Measurements from ENCODE around the gene OLFML1.

Gene OLFML1

DNA sequence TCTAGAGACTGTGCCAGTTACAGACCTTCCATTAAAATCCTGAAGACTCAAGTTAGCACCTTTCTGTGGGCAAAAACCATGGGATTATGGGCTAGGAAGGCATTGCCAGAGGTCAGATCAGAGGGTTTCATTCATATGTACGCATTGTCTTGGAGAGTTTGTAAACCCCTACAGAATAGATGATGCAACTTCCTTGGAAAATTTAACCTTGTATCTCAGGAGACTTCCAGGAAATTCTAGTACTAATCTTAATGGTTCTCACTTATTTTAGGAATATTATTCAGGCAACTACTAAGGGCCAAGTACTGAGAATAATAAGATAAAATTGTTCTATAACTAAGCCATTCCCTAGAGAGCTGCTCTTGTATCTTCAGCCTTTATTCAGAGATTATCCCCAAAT lies 6.9 kb downstream of the OLFML1 start:
- no peaks in the 10 kb centered on the region; the same call in 1 of the 2 replicates for H3K9me3 ChIP-seq (ENCODE audit: control insufficient read depth, insufficient read depth, low read length)
- no CpG with 5 or more reads among the region's 1 CpG for WGBS (ENCODE audit: insufficient coverage, insufficient read length)
- no peak for DNase-seq (ENCODE audit: low read depth, low spot score)

DNA sequence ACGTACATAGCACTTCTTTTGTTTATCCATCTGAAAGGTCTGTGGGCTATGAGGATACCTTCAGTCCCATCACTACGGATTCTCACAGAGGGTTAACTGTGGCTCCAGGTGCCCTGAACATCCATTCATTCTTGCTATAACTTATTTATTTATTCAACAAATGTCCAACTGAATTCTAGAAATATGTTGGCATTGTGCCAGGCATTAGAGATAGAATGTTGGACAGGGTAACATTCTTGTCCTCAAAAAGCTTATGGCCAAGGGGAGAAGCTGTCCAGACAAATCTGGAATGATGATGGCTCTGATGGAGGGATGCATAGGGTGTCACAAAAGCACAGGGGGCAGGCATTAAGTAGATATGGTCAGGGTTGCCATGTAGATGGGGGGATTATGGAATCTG lies 8.4 kb downstream of the OLFML1 start:
- Histone ChIP-seq H3K27ac (ENCODE audit: low read length) (no peak overlapping the region), H3K9me3 (ENCODE audit: control insufficient read depth, insufficient read depth, low read length) (no peaks in the 10 kb centered on the region; the same call in 1 of the 2 replicates), H3K4me3 (ENCODE audit: low read length) (no peak overlapping the region), H3K36me3 (ENCODE audit: control insufficient read depth, insufficient read depth, low read length) (no peaks in the 10 kb centered on the region), H3K27me3 (ENCODE audit: control insufficient read depth, insufficient read depth, low read length) (no peaks in the 10 kb centered on the region), H3K4me1 (ENCODE audit: control insufficient read depth, insufficient read depth, low read length) (peaks cover 2% of the 10 kb centered on the region; the same call in 1 of the 2 replicates)
- WGBS (ENCODE audit: insufficient coverage, insufficient read length): no CpG with 5 or more reads among the region's 2 CpGs
- DNase-seq (ENCODE audit: low read depth, low spot score): no peak

More for the DNA sequence above, 6.9 kb downstream of the OLFML1 start:
- H3K4me1 ChIP-seq (ENCODE audit: control insufficient read depth, insufficient read depth, low read length): peaks cover 2% of the 10 kb centered on the region; the same call in 1 of the 2 replicates
- H3K27me3 ChIP-seq (ENCODE audit: control insufficient read depth, insufficient read depth, low read length): no peaks in the 10 kb centered on the region
- no peak overlapping the region for H3K4me3 ChIP-seq (ENCODE audit: low read length)
- H3K27ac ChIP-seq (ENCODE audit: low read length): no peak overlapping the region
- H3K36me3 ChIP-seq (ENCODE audit: control insufficient read depth, insufficient read depth, low read length): no peaks in the 10 kb centered on the region

GRCh38 chr11:7494086-7494745 lies 8.9 kb downstream of the OLFML1 start:
- peaks cover 2% of the 10 kb centered on the region; the same call in 1 of the 2 replicates for H3K4me1 ChIP-seq (ENCODE audit: control insufficient read depth, insufficient read depth, low read length)

DNA sequence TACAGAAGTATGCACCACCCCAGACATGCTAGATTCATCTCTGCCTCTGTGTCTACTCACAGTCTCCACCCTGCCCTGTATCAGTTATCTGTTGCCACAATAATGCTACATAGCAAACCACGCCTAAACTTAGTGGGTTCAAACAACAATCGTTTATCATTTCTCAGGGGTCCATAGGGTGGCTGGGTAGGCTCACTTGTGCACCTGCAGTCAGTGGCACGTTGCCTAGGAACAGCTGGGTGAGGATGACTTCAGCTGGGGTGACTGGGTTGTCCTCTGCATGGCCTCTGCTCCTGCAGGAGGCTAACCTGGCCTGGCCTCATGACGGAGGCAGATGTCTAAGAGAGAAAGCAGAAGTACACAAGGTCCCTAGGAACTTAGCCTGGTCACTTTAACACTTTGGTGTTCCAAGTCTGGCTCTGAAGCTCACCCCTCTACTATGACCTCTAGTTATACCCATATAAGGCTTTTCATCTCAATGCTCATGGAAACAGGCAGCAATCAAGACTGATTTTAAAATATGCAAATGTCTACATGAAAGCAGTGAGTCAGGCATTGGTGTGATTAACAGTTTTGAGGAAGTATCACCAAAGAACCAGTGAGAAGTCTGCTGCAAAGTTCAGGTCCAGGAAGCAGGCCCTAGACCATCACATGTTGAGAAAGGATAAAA lies 10.7 kb downstream of the OLFML1 start:
- H3K4me3 ChIP-seq (ENCODE audit: low read length): no peak overlapping the region
- H3K27me3 ChIP-seq (ENCODE audit: control insufficient read depth, insufficient read depth, low read length): no peaks in the 10 kb centered on the region
- DNase-seq (ENCODE audit: low read depth, low spot score): no peak
- H3K9me3 ChIP-seq (ENCODE audit: control insufficient read depth, insufficient read depth, low read length): no peaks in the 10 kb centered on the region
- WGBS (ENCODE audit: insufficient coverage, insufficient read length): no CpG with 5 or more reads among the region's 4 CpGs
- no peaks in the 10 kb centered on the region for H3K36me3 ChIP-seq (ENCODE audit: control insufficient read depth, insufficient read depth, low read length)
- peaks cover 2% of the 10 kb centered on the region; the same call in 1 of the 2 replicates for H3K4me1 ChIP-seq (ENCODE audit: control insufficient read depth, insufficient read depth, low read length)
- no peak overlapping the region for H3K27ac ChIP-seq (ENCODE audit: low read length)

More at GRCh38 chr11:7494086-7494745, 8.9 kb downstream of the OLFML1 start:
- Histone ChIP-seq H3K27ac (ENCODE audit: low read length) (no peak overlapping the region), H3K36me3 (ENCODE audit: control insufficient read depth, insufficient read depth, low read length) (no peaks in the 10 kb centered on the region), H3K9me3 (ENCODE audit: control insufficient read depth, insufficient read depth, low read length) (no peaks in the 10 kb centered on the region; the same call in 1 of the 2 replicates), H3K27me3 (ENCODE audit: control insufficient read depth, insufficient read depth, low read length) (no peaks in the 10 kb centered on the region), H3K4me3 (ENCODE audit: low read length) (no peak overlapping the region)
- WGBS (ENCODE audit: insufficient coverage, insufficient read length): no CpG with 5 or more reads among the region's 5 CpGs
- DNase-seq (ENCODE audit: low read depth, low spot score): no peak

DNA sequence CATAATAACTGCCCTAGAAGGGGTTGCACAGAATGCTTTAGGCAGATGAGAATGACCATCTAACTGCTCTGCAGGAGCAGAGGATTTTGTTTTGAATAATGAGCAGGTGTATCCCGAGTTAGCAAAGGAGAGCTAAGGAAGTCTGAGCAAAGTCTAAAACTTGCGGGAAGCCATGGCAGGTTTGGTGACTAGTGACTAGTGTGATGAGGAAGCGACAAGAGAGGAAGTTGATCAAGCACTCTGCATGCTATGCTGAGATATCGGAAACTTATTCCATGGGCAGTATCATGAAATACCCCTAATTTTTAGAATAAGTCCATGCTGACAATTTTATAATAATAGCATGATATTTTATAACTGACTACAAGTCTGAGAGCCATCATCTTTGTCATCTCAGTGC lies 12.9 kb downstream of the OLFML1 start:
- WGBS (ENCODE audit: insufficient coverage, insufficient read length): no CpG with 5 or more reads among the region's 4 CpGs
- H3K36me3 ChIP-seq (ENCODE audit: control insufficient read depth, insufficient read depth, low read length): no peaks in the 10 kb centered on the region
- no peaks in the 10 kb centered on the region for H3K4me1 ChIP-seq (ENCODE audit: control insufficient read depth, insufficient read depth, low read length)
- H3K4me3 ChIP-seq (ENCODE audit: low read length): no peak overlapping the region
- no peak for DNase-seq (ENCODE audit: low read depth, low spot score)
- H3K9me3 ChIP-seq (ENCODE audit: control insufficient read depth, insufficient read depth, low read length): no peaks in the 10 kb centered on the region
- no peak overlapping the region for H3K27ac ChIP-seq (ENCODE audit: low read length)
- no peaks in the 10 kb centered on the region for H3K27me3 ChIP-seq (ENCODE audit: control insufficient read depth, insufficient read depth, low read length)

- Histone ChIP-seq H3K4me3 (ENCODE audit: low read length) (no peak overlapping the region), H3K4me1 (ENCODE audit: control insufficient read depth, insufficient read depth, low read length) (no peaks in the 10 kb centered on the region), H3K27me3 (ENCODE audit: control insufficient read depth, insufficient read depth, low read length) (no peaks in the 10 kb centered on the region), H3K9me3 (ENCODE audit: control insufficient read depth, insufficient read depth, low read length) (no peaks in the 10 kb centered on the region), H3K27ac (ENCODE audit: low read length) (no peak overlapping the region), H3K36me3 (ENCODE audit: control insufficient read depth, insufficient read depth, low read length) (no peaks in the 10 kb centered on the region)
- DNase-seq (ENCODE audit: low read depth, low spot score): no peak
- no CpG with 5 or more reads among the region's 1 CpG for WGBS (ENCODE audit: insufficient coverage, insufficient read length)
These were observed 13.8 kb downstream of the OLFML1 start for GRCh38 chr11:7499081-7499480.

- H3K27me3 ChIP-seq (ENCODE audit: control insufficient read depth, insufficient read depth, low read length): no peaks in the 10 kb centered on the region
- H3K9me3 ChIP-seq (ENCODE audit: control insufficient read depth, insufficient read depth, low read length): no peaks in the 10 kb centered on the region
- H3K4me1 ChIP-seq (ENCODE audit: control insufficient read depth, insufficient read depth, low read length): no peaks in the 10 kb centered on the region
- H3K27ac ChIP-seq (ENCODE audit: low read length): no peak overlapping the region
- no peak for DNase-seq (ENCODE audit: low read depth, low spot score)
- no CpG with 5 or more reads among the region's 3 CpGs for WGBS (ENCODE audit: insufficient coverage, insufficient read length)
- no peaks in the 10 kb centered on the region for H3K36me3 ChIP-seq (ENCODE audit: control insufficient read depth, insufficient read depth, low read length)
- H3K4me3 ChIP-seq (ENCODE audit: low read length): no peak overlapping the region
These were observed 14.9 kb downstream of the OLFML1 start for GRCh38 chr11:7500251-7500650.

DNA sequence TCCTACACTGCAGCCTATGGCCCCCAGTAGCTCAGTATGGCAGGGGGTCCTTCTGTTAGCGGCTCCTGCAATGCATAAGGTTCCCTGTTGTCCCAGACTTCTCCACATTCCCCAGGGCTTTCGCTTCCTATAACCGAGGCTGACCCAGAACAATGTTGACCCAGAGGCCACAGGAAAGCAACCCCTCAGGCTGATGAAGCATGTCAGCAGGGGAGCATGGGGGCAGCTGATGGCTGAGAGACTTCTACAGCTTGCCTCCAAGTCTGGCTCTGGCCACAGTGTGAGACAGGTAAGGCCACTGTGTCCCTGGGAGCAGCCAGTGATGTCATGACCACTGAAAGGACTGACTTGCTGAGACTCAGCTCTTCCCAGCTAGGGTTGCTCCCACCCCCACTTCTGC lies 15.9 kb downstream of the OLFML1 start:
- DNase-seq (ENCODE audit: low read depth, low spot score): no peak
- WGBS (ENCODE audit: insufficient coverage, insufficient read length): no CpG with 5 or more reads among the region's 3 CpGs

GRCh38 chr11:7501894-7502293 lies 16.6 kb downstream of the OLFML1 start:
- 100% methylated on average over 1 of the region's 4 CpGs for WGBS (ENCODE audit: insufficient coverage, insufficient read length)
- Histone ChIP-seq H3K27me3 (ENCODE audit: control insufficient read depth, insufficient read depth, low read length) (no peaks in the 10 kb centered on the region), H3K4me1 (ENCODE audit: control insufficient read depth, insufficient read depth, low read length) (no peaks in the 10 kb centered on the region), H3K27ac (ENCODE audit: low read length) (no peak overlapping the region), H3K9me3 (ENCODE audit: control insufficient read depth, insufficient read depth, low read length) (no peaks in the 10 kb centered on the region), H3K4me3 (ENCODE audit: low read length) (no peak overlapping the region), H3K36me3 (ENCODE audit: control insufficient read depth, insufficient read depth, low read length) (no peaks in the 10 kb centered on the region)
- DNase-seq (ENCODE audit: low read depth, low spot score): no peak

More for the DNA sequence above, 15.9 kb downstream of the OLFML1 start:
- Histone ChIP-seq H3K4me1 (ENCODE audit: control insufficient read depth, insufficient read depth, low read length) (no peaks in the 10 kb centered on the region), H3K36me3 (ENCODE audit: control insufficient read depth, insufficient read depth, low read length) (no peaks in the 10 kb centered on the region), H3K9me3 (ENCODE audit: control insufficient read depth, insufficient read depth, low read length) (no peaks in the 10 kb centered on the region), H3K4me3 (ENCODE audit: low read length) (no peak overlapping the region), H3K27me3 (ENCODE audit: control insufficient read depth, insufficient read depth, low read length) (no peaks in the 10 kb centered on the region), H3K27ac (ENCODE audit: low read length) (no peak overlapping the region)

DNA sequence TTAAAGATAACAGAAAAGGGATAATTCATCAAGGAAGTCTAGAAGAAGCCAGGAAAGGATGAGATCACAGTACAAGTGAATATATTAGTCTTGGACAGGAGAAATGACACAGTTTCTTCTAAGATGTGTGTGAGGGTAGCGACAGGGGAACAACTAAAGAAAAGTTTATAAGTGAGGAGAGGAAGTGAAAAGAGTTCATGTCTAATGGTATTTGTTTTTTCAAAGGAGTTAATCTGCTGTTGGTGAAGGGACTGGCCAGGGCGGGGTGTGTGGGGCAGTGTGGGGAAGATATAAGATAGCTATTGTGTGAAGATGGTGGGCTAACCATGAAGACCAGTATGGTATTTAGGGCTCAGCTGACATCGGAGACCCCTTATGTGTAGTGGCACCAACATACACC lies 20.9 kb downstream of the OLFML1 start:
- DNase-seq (ENCODE audit: low read depth, low spot score): no peak
- Histone ChIP-seq H3K27ac (ENCODE audit: low read length) (no peak overlapping the region), H3K9me3 (ENCODE audit: control insufficient read depth, insufficient read depth, low read length) (no peaks in the 10 kb centered on the region), H3K4me3 (ENCODE audit: low read length) (no peak overlapping the region), H3K27me3 (ENCODE audit: control insufficient read depth, insufficient read depth, low read length) (no peaks in the 10 kb centered on the region), H3K4me1 (ENCODE audit: control insufficient read depth, insufficient read depth, low read length) (no peaks in the 10 kb centered on the region), H3K36me3 (ENCODE audit: control insufficient read depth, insufficient read depth, low read length) (no peaks in the 10 kb centered on the region)
- WGBS (ENCODE audit: insufficient coverage, insufficient read length): no CpG with 5 or more reads among the region's 3 CpGs

All from iPS DF 6.9 (cell line).